Mucosa of stomach (tissue), 1 donor: ENCODE results near the gene PDCD4.

Source experiments
- H3K27me3 ChIP-seq: one replicate; pipeline ENCODE4 v1.7.0; 2013; ENCODE audit warnings: mild to moderate bottlenecking, low read length; ENCODE audit not compliant: control insufficient read depth, insufficient read depth
- H3K36me3 ChIP-seq: one replicate; pipeline ENCODE4 v1.7.0; 2013; ENCODE audit warnings: low read length; ENCODE audit not compliant: control insufficient read depth, insufficient read depth
- H3K4me1 ChIP-seq: one replicate; pipeline ENCODE4 v1.7.0; 2013; ENCODE audit warnings: mild to moderate bottlenecking, low read length; ENCODE audit not compliant: control insufficient read depth, insufficient read depth
- H3K4me3 ChIP-seq: one replicate; pipeline ENCODE4 v1.7.0; 2013; ENCODE audit warnings: low read length
- H3K9ac ChIP-seq: one replicate; pipeline ENCODE4 v1.7.0; 2013; ENCODE audit warnings: mild to moderate bottlenecking, low read length, moderate library complexity
- H3K9me3 ChIP-seq: one replicate; pipeline ENCODE4 v1.7.0; 2013; ENCODE audit warnings: mild to moderate bottlenecking, low read length, moderate library complexity; ENCODE audit not compliant: control insufficient read depth
- donor health status: Pancreatic carcinoma.

Gene PDCD4

DNA sequence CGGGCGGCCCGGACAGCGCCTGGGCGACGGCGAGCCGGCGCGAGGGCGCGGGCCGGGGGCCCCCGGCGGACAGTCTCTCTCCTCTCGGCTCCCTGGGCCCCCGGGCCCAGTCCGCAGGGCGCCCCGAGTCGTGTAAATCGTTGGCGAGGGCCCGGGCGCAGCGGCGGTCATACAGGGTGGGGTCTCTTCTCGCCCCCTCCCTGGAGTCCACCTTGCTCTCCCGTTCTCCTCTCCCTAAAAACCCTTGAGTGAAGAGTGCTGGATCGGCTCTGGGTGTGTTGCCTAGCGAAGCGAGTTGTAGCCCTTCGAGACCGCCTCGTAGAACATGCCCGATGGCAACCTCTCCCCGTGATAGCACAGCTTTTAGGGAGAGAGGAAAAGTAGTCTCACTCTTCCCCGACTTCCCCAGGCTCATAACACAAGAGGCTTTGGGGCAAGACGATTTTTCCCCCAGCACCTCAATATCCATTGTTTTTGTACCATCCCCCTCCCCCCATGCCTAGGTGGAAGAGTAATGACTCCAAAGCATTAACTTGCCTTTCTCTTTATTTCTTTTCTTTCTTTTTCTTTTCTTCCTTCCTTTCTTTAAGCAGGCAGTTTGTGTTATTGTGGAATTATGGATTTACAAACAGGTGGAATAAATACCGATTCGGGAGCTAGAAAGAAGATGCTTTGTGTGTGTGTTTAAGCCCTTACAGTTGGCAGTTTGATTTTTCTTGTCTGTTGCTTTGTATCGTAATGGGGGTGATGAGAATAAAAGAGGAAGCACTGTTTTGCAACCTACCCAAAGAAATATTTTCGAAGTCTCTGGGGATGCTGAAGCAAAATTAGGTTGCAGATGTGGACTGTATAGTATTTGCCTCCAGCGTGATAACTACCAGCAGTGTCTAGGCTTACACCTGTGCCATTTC lies 48.5 kb downstream of the PDCD4 start:
- Histone ChIP-seq H3K9ac (peak overlapping the region; percentile 92), H3K4me1 (peaks cover 8% of the 10 kb centered on the region)

DNA sequence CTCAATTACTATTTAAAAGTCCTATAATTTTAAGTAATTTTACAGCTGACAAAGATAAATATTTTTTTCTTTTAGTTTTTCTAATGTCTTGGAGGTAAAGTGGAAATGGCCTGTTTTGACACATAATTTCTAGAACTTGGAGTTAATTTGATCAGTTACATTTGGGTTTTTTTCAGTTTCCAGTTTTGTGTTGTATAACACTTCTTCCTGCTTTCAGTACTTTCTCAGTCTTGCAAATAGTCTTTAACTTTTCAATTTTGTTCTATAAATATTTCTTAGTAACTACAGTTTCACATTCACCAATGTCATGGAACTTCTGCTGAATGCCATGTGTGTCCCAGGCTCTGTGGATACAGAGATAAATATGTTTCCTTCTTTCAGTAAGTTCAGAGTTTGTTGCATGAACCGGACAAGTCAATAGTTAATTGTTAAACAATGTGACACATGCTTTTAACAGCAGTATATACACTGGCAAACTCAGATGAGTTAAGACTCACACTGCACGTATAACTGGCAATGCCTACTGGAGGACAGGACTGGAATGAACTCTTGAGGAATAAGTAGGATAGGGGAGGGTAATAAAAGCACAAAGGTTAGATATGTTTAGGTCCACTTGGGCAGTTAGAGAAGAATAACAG lies 52.2 kb downstream of the PDCD4 start:
- Histone ChIP-seq H3K4me3 (no peak overlapping the region), H3K9me3 (no peaks in the 10 kb centered on the region), H3K27me3 (no peaks in the 10 kb centered on the region), H3K4me1 (peaks cover 8% of the 10 kb centered on the region), H3K9ac (no peak overlapping the region), H3K36me3 (no peaks in the 10 kb centered on the region)

More for the DNA sequence above, 48.5 kb downstream of the PDCD4 start:
- Histone ChIP-seq H3K27me3 (no peaks in the 10 kb centered on the region), H3K9me3 (no peaks in the 10 kb centered on the region), H3K4me3 (peak overlapping the region; percentile 95), H3K36me3 (no peaks in the 10 kb centered on the region)

DNA sequence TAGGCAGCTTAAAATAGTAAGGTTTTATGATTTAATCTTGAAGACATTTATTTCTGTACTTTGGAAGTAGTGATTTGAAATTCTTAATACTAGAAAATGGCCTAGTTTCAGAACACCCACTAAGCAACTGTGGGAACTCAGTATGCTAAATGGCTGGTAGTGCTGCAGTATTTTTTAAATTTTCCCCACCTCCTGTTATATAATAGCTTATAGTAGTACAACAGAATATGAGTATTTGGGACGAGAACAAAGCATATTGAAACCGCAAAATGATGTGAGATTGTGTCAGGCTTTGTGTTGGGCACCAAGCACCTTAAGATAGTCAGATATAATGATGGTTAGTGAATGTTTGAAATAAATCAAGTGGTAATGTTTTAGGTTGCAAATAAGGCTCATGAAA lies 55.7 kb downstream of the PDCD4 start:
- no peaks in the 10 kb centered on the region for H3K9me3 ChIP-seq

DNA sequence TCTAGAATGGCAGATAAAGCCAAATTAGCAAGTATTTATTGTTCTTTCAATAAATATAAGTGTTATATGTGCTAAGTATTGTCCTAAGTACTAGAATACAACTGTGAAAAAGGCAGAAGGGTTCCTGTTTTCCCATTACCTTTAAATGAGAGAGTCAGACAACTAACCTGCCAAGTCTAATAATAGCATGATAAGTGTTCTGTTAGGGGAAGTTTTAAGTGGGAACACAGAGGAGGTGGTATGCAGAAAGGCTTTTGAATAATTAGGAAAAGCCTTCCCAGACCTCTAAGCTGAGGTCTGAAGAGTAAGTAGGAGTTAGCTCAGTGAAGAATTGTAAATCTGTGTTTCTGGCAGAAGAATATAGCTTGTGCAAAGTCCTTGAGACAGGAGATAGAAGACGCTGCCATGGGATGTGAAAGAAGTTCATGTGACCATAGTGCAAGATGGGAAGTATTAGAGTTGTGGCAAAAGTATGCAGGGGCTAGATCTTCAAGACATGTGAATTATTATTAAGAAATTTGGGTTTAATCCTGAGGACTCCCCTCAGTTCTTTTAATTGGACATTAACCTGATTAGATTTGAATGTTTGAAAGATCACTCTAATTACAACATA lies 60.1 kb downstream of the PDCD4 start:
- no peaks in the 10 kb centered on the region for H3K36me3 ChIP-seq
- no peaks in the 10 kb centered on the region for H3K27me3 ChIP-seq
- no peak overlapping the region for H3K4me3 ChIP-seq
- no peak overlapping the region for H3K9ac ChIP-seq
- H3K4me1 ChIP-seq, result peaks cover 16% of the 10 kb centered on the region
- H3K9me3 ChIP-seq, result no peaks in the 10 kb centered on the region

More for the DNA sequence above, 55.7 kb downstream of the PDCD4 start:
- H3K27me3 ChIP-seq, result no peaks in the 10 kb centered on the region
- H3K4me1 ChIP-seq, result peaks cover 19% of the 10 kb centered on the region
- no peak overlapping the region for H3K9ac ChIP-seq
- H3K36me3 ChIP-seq, result no peaks in the 10 kb centered on the region
- no peak overlapping the region for H3K4me3 ChIP-seq

DNA sequence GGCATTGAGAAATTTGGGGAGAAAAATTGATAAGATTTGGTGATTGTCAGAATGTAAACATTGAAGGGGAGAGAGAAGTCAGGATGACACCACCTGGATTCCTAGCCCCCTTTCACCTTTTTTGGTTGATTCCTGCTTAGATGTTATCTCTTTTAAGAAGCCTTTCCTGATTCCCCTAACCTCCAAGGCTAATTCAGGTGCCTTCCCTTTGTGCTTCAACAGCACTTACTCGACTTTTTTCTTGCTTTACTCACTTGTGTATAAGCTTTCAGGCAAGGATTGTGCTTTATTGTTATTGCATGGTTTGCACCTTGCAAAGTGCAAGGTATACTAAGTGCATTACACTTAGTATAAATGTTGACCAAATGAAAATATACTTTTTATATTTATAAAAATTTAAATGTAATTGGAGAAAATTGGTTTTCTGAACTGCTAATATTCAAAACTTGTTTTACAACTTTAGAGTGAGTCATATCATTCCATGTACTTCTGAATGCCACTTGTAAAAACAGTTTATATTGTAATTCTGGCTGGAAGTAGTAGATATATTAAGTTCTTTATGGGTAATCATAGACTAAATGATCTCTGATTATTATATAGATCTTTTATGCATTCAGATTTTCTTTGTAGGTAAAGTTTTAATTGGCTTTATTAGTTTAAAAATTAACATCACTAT lies 60.9 kb downstream of the PDCD4 start:
- Histone ChIP-seq H3K9me3 (no peaks in the 10 kb centered on the region), H3K27me3 (no peaks in the 10 kb centered on the region), H3K4me1 (peaks cover 16% of the 10 kb centered on the region), H3K4me3 (no peak overlapping the region), H3K36me3 (no peaks in the 10 kb centered on the region), H3K9ac (no peak overlapping the region)

DNA sequence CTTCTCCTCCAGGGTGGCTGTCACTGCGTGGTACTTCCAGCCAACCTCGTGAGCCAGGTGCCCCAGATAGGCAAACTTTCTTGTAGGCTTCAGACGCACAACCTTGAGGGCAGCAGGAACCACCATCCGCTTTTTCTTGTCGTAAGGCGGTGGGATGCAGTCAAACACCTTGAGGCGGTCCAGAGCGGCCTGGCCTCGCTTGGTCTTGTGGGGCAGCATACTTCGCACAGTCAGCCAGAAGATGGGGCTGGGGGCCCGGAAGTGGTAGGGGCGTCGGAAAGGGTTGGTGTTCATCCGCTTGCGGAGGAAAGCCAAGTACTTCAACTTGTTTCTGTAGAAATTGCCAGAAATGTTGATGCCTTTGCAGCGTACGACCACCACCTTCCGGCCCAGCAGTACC lies 65.0 kb downstream of the PDCD4 start:
- H3K9me3 ChIP-seq, result no peaks in the 10 kb centered on the region
- no peak overlapping the region for H3K9ac ChIP-seq
- H3K27me3 ChIP-seq, result no peaks in the 10 kb centered on the region
- H3K4me1 ChIP-seq, result peaks cover 8% of the 10 kb centered on the region
- no peaks in the 10 kb centered on the region for H3K36me3 ChIP-seq
- H3K4me3 ChIP-seq, result no peak overlapping the region

DNA sequence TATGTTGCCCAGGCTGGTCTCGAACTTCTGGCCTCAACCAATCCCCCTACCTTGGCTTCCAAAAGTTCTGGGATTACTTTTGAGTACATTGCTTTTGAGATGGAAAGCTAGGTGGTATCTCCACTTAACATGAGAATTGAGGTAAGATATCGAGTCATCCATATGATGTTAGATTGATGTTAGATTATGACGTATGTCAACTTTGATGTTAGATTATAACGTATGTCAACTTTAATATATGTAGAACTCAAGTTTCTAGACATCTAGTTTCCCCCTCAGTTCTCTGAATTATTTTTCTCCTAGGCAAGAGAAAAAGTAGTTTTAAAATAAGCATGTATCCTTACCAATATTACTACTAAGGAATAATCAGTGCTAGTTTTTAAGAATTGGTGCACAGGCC lies 67.7 kb downstream of the PDCD4 start:
- no peak overlapping the region for H3K9ac ChIP-seq
- H3K36me3 ChIP-seq, result no peaks in the 10 kb centered on the region
- H3K27me3 ChIP-seq, result no peaks in the 10 kb centered on the region
- H3K9me3 ChIP-seq, result no peaks in the 10 kb centered on the region
- no peak overlapping the region for H3K4me3 ChIP-seq
- no peaks in the 10 kb centered on the region for H3K4me1 ChIP-seq

DNA sequence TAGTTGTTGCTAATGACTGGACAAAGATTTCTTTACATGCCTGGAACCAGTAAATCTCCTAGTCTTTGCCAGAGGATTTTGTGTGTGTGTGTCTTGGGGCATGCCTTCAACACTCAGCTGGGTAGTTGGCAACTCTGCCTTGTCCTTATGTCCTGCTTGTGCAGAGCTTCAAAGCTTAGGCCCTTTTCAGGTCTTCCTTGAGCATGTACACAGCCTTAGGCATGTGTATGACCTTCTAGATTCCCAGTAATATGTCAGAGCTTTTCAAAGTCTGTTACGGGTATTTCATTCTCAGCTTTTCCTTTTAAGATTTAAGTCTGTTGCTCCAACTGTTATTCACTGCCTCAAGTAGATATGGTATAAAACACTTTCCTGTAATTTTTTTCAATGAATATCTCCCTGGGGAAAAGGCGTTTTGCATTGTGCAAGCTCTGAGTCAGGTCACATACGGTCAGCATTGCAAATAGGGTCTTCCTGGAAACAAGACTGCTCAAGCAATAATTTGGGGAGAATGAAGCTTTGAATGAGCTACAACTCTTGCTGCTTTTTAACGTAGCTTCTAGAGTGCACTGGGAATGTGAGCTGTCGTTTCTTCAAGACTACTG lies 73.2 kb downstream of the PDCD4 start:
- Histone ChIP-seq H3K9me3 (no peaks in the 10 kb centered on the region), H3K9ac (no peak overlapping the region), H3K36me3 (no peaks in the 10 kb centered on the region), H3K4me3 (no peak overlapping the region), H3K4me1 (no peaks in the 10 kb centered on the region), H3K27me3 (no peaks in the 10 kb centered on the region)

DNA sequence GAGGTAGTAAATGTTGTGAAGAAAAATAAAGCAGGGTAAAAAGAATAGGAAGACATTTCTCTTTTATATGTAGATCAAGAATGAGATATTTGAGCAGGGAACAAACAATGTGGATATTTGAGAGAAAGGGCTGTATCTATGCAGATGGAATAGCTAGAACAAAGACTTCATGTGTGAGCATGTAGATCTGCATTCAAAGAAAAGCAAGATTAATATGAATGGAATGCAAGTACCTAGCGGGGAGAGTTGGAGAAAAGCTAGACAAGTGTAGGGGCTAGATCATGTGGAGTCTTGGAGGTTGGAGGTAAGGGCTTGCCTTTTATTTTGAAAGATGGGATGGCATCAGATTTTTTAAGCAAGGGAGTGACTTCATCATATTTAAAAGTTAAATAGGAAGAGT lies 74.8 kb downstream of the PDCD4 start:
- H3K36me3 ChIP-seq, result no peaks in the 10 kb centered on the region
- H3K4me3 ChIP-seq, result no peak overlapping the region
- H3K9me3 ChIP-seq, result no peaks in the 10 kb centered on the region
- H3K4me1 ChIP-seq, result no peaks in the 10 kb centered on the region
- H3K27me3 ChIP-seq, result no peaks in the 10 kb centered on the region
- H3K9ac ChIP-seq, result no peak overlapping the region

DNA sequence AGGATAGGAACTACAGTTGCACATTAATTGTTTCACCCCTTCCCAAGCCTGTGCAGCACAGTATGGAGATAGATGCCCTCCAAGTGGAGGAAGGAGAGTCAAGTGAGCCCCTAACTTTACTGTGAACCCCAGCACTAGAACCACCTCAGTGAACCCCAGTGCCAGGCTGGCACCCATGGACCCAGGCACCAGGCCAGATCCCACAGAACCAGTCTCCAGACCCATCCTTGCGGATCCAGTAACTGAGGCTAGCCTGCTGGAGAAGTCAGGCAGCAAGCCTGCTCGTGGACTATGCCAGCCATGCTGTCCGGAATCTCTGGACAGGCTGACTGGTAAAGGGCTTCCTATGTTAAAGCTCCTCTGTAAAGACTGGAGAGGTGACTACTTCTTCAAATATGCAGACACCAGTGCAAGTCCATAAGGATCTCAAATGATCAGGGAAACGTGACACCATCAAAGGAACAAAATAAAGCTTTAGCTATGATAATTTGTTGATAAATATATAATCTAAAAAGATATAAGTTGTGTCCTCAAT lies 75.4 kb downstream of the PDCD4 start:
- Histone ChIP-seq H3K4me1 (no peaks in the 10 kb centered on the region), H3K27me3 (no peaks in the 10 kb centered on the region), H3K36me3 (no peaks in the 10 kb centered on the region), H3K4me3 (no peak overlapping the region), H3K9ac (no peak overlapping the region), H3K9me3 (no peaks in the 10 kb centered on the region)
